IMR-90 (cell line): ENCODE data around the gene COL4A1. TPM values are rescaled to one million over a fixed set of nuclear protein-coding genes. Genes with fewer than 3 reads are reported as not detected.

Experiments used
- ATAC-seq: fragments of 200-7000 bp; cut with Tn5 transposase; 2 replicates; pipeline ENCODE4 v1.9.1; 2020; ENCODE audit warnings: low read depth, mild to moderate bottlenecking, moderate library complexity
- BruUV-seq: library from RNA; stranded (reverse); fragments of 400-500 nt; replicated peaks from 2 replicates; lab custom pipeline; 2021; lab: Mats Ljungman, UMichigan
- CTCF ChIA-PET: fragments of 300-600 bp; formaldehyde crosslinking; extraction: SDS; loops from one replicate; lab custom pipeline; 2021; ENCODE audit warnings: antibody characterized with exemption; lab: Yijun Ruan, JAX
- POLR2A ChIA-PET: fragments of 300-600 bp; sonication (Branson Sonifier 250); formaldehyde crosslinking; loops from one replicate; lab custom pipeline; 2022; ENCODE audit warnings: antibody characterized with exemption; ENCODE audit not compliant: unreplicated experiment; lab: Charles Lee
- DNase-seq: peaks from one replicate; pipeline ENCODE4 v3.0.0; 2013
- H2AFZ ChIP-seq: replicated peaks from 2 replicates; pipeline ENCODE3; 2013; ENCODE audit warnings: low read length, mild to moderate bottlenecking; ENCODE audit not compliant: poor library complexity
- H2AK5ac ChIP-seq: 2 replicates; pipeline ENCODE4 v1.6.1; 2013; ENCODE audit warnings: low read depth, low read length, inconsistent platforms
- H2AK9ac ChIP-seq: replicated peaks from 2 replicates; pipeline ENCODE3; 2013; ENCODE audit warnings: mild to moderate bottlenecking, low read depth, low read length, moderate library complexity; ENCODE audit not compliant: poor library complexity
- H2BK120ac ChIP-seq: 2 replicates; pipeline ENCODE4 v1.6.1; 2013; ENCODE audit warnings: low read depth, low read length, inconsistent platforms
- H2BK15ac ChIP-seq: 3 replicates; pipeline ENCODE4 v1.6.1; 2013; ENCODE audit warnings: low read depth, low read length, inconsistent platforms
- H2BK20ac ChIP-seq: 2 replicates; pipeline ENCODE4 v1.6.1; 2013; ENCODE audit warnings: low read depth, mild to moderate bottlenecking, inconsistent platforms, low read length, moderate library complexity
- H2BK5ac ChIP-seq: 2 replicates; pipeline ENCODE4 v1.6.1; 2013; ENCODE audit warnings: mild to moderate bottlenecking, low read depth, low read length, inconsistent platforms; ENCODE audit not compliant: poor library complexity, severe bottlenecking
- H3K14ac ChIP-seq: replicated peaks from 2 replicates; pipeline ENCODE4 v1.6.1; 2013; ENCODE audit warnings: low read depth, low read length, inconsistent platforms
- H3K18ac ChIP-seq: 2 replicates; pipeline ENCODE4 v1.6.1; 2013; ENCODE audit warnings: low read depth, low read length, control low read depth
- H3K23ac ChIP-seq: 2 replicates; pipeline ENCODE4 v1.6.1; 2013; ENCODE audit warnings: low read depth, low read length, inconsistent platforms
- H3K27ac ChIP-seq: 2 replicates; pipeline ENCODE4 v1.5.1; 2013; ENCODE audit warnings: mild to moderate bottlenecking, control low read depth, low read length; ENCODE audit not compliant: insufficient read depth
- H3K27me3 ChIP-seq: 2 replicates; pipeline ENCODE4 v1.6.1; 2013; ENCODE audit warnings: low read length; ENCODE audit not compliant: control insufficient read depth, insufficient read depth
- H3K36me3 ChIP-seq: 2 replicates; pipeline ENCODE4 v1.6.1; 2013; ENCODE audit warnings: low read length, mixed read lengths; ENCODE audit not compliant: control insufficient read depth, insufficient read depth
- H3K4ac ChIP-seq: 2 replicates; pipeline ENCODE4 v1.6.1; 2013; ENCODE audit warnings: low read depth, low read length, inconsistent platforms
- H3K4me1 ChIP-seq: 2 replicates; pipeline ENCODE4 v1.6.1; 2013; ENCODE audit warnings: low read length, mixed read lengths; ENCODE audit not compliant: control insufficient read depth, insufficient read depth
- H3K4me2 ChIP-seq: 2 replicates; pipeline ENCODE4 v1.6.1; 2013; ENCODE audit warnings: low read depth, mild to moderate bottlenecking, control low read depth, low read length, moderate library complexity
- H3K4me3 ChIP-seq: 2 replicates; pipeline ENCODE4 v1.5.1; 2013; ENCODE audit warnings: low read depth, mild to moderate bottlenecking, control low read depth, low read length, moderate library complexity; ENCODE audit not compliant: insufficient read depth
- H3K56ac ChIP-seq: 2 replicates; pipeline ENCODE4 v1.6.1; 2013; ENCODE audit warnings: low read length, inconsistent platforms; ENCODE audit not compliant: insufficient read depth; ENCODE audit errors: extremely low read depth
- H3K79me1 ChIP-seq, 2 experiments: 2 replicates each; pipeline ENCODE4 v1.6.1; 2013; ENCODE audit warnings: low read length in 2 of 2, inconsistent platforms in 1 of 2, low read depth in 1 of 2
- H3K9ac ChIP-seq: 2 replicates; pipeline ENCODE4 v1.6.1; 2013; ENCODE audit warnings: low read depth, low read length, control low read depth
- H3K9me1 ChIP-seq: 2 replicates; pipeline ENCODE4 v1.6.1; 2013; ENCODE audit warnings: low read length, inconsistent platforms; ENCODE audit not compliant: insufficient read depth
- H3K9me3 ChIP-seq: 2 replicates; pipeline ENCODE4 v1.6.1; 2013; ENCODE audit warnings: low read length; ENCODE audit not compliant: control insufficient read depth, insufficient read depth
- H4K20me1 ChIP-seq: 2 replicates; pipeline ENCODE4 v1.6.1; 2013; ENCODE audit warnings: low read length, inconsistent platforms; ENCODE audit not compliant: insufficient read depth
- H4K5ac ChIP-seq: 2 replicates; pipeline ENCODE4 v1.6.1; 2013; ENCODE audit warnings: mild to moderate bottlenecking, low read depth, low read length, control low read depth
- H4K8ac ChIP-seq, 2 experiments: 2 replicates each; pipeline ENCODE4 v1.6.1; 2013; ENCODE audit warnings: low read depth in 2 of 2, low read length in 2 of 2, control low read depth in 1 of 2, inconsistent platforms in 1 of 2
- H4K91ac ChIP-seq: 2 replicates; pipeline ENCODE4 v1.6.1; 2013; ENCODE audit warnings: low read depth, low read length, inconsistent platforms; ENCODE audit not compliant: insufficient read depth
- BHLHE40 ChIP-seq: fragments of 150-350 bp; IDR thresholded peaks from 2 replicates; pipeline ENCODE4 v1.6.1; 2016; ENCODE audit warnings: mild to moderate bottlenecking, low read depth, low read length
- CEBPB ChIP-seq: IDR thresholded peaks from 2 replicates; pipeline ENCODE4 v1.6.1; 2012; ENCODE audit warnings: low read depth, low read length, improper control_type of control experiment
- CHD1 ChIP-seq: IDR thresholded peaks from 2 replicates; pipeline ENCODE4 v1.6.1; 2012; ENCODE audit warnings: low read depth, low read length, improper control_type of control experiment
- CTCF ChIP-seq: conservative IDR thresholded peaks from 2 replicates; pipeline ENCODE4 v1.5.1; 2012; ENCODE audit warnings: mild to moderate bottlenecking, low read depth, low read length, improper control_type of control experiment
- ELK1 ChIP-seq: fragments of 150-350 bp; IDR thresholded peaks from 2 replicates; pipeline ENCODE4 v1.6.1; 2016; ENCODE audit warnings: low read depth, mild to moderate bottlenecking, low read length, moderate library complexity, borderline replicate concordance
- FOS ChIP-seq: fragments of 150-350 bp; IDR thresholded peaks from 2 replicates; pipeline ENCODE4 v1.6.1; 2016; ENCODE audit warnings: low read depth, low read length
- MAFK ChIP-seq: IDR thresholded peaks from 2 replicates; pipeline ENCODE4 v1.6.1; 2012; ENCODE audit warnings: low read depth, low read length, improper control_type of control experiment
- MAZ ChIP-seq: IDR thresholded peaks from 2 replicates; pipeline ENCODE4 v1.6.1; 2012; ENCODE audit warnings: low read depth, mild to moderate bottlenecking, low read length, improper control_type of control experiment, moderate library complexity, borderline replicate concordance
- MXI1 ChIP-seq: IDR thresholded peaks from 2 replicates; pipeline ENCODE4 v1.6.1; 2012; ENCODE audit warnings: low read depth, mild to moderate bottlenecking, low read length, moderate library complexity, borderline replicate concordance
- NFE2L2 ChIP-seq: fragments of 150-350 bp; IDR thresholded peaks from 2 replicates; pipeline ENCODE4 v1.6.1; 2016; ENCODE audit warnings: low read depth, mild to moderate bottlenecking, low read length
- POLR2A ChIP-seq: IDR thresholded peaks from 2 replicates; pipeline ENCODE4 v1.6.1; 2012; ENCODE audit warnings: mild to moderate bottlenecking, low read depth, low read length
- RAD21 ChIP-seq: IDR thresholded peaks from 2 replicates; pipeline ENCODE4 v1.6.1; 2012; ENCODE audit warnings: low read length, improper control_type of control experiment
- RCOR1 ChIP-seq: IDR thresholded peaks from 2 replicates; pipeline ENCODE4 v1.6.1; 2012; ENCODE audit warnings: mild to moderate bottlenecking, low read length, improper control_type of control experiment; ENCODE audit not compliant: insufficient replicate concordance
- RFX5 ChIP-seq: IDR thresholded peaks from 2 replicates; pipeline ENCODE4 v1.8.0; 2012; ENCODE audit warnings: low read depth, mild to moderate bottlenecking, low read length, moderate library complexity
- SMC3 ChIP-seq: fragments of 150-350 bp; IDR thresholded peaks from 2 replicates; pipeline ENCODE4 v1.6.1; 2016; ENCODE audit warnings: low read depth, mild to moderate bottlenecking, antibody characterized with exemption, low read length, moderate library complexity
- WGBS, 2 experiments: methylation state at CpG; one replicate each; pipeline versions ENCODE4 v1.1.5 to v1.1.7; 2013; ENCODE audit warnings: missing lambda C conversion rate in 2 of 2; ENCODE audit not compliant: insufficient read length in 1 of 2; ENCODE audit errors: extremely low coverage in 2 of 2; 5-methylcytosine and 5-hydroxymethylcytosine counted together
- dilution Hi-C: fragments of 300-500 bp; cut with HindIII; formaldehyde crosslinking; loops from one replicate; pipeline ENCODE4 v1.14.3; 2018; ENCODE audit warnings: low sequenced_read_pairs; ENCODE audit not compliant: unreplicated experiment
- in situ Hi-C: fragments of 300-500 bp; cut with MboI; formaldehyde crosslinking; loops from 3 replicates; pipeline ENCODE4 v1.14.3; 2019; ENCODE audit warnings: low sequenced_read_pairs, inconsistent platforms, mixed read lengths
- intact Hi-C: fragments of 100-400 bp; cut with micrococcal nuclease; formaldehyde crosslinking; loops from 2 replicates; pipeline ENCODE4 v1.10.0; 2022
- polyA plus RNA-seq, 3 experiments: library from polyadenylated mRNA; depleted of rRNA; stranded (reverse); fragments of >200 nt; gene quantifications; 2 replicates each; pipeline ENCODE4 v1.2.3, GENCODE V29; 2012; ENCODE audit warnings: low replicate concordance in 1 of 3
- total RNA-seq: library from RNA; depleted of rRNA; stranded (reverse); fragments of >200 nt; gene quantifications from 2 replicates; pipeline ENCODE4 v1.2.3, GENCODE V29; 2012
- TF ChIP-seq, protein P1 (sequence below): fragments of 150-350 bp; IDR thresholded peaks from 2 replicates; pipeline ENCODE4 v1.6.1; 2017; ENCODE audit warnings: mild to moderate bottlenecking, antibody characterized with exemption, low read length, low read depth

The COL4A1 gene
- total and polyA plus RNA-seq, 2 of the 4 experiments (the other 2 are of a cell fraction) = 230 to 337 TPM

GRCh38 chr13:110152351-110152750 is 154.6 kb downstream of the COL4A1 start:
- POLR2A ChIA-PET = no interaction called here
- no peak overlapping the region for H2BK5ac ChIP-seq

More at GRCh38 chr13:110152351-110152750, 154.6 kb downstream of the COL4A1 start:
- Histone ChIP-seq H3K27me3 (no peaks in the 10 kb centered on the region), H4K8ac (no peak overlapping the region), H3K56ac (no peak overlapping the region), H3K79me1 (peaks cover 7 to 31% of the 10 kb centered on the region in 2 experiments; a peak in 3 of 4 replicates), H2BK20ac (no peak overlapping the region), H3K4ac (no peak overlapping the region), H2AK9ac (no peak overlapping the region), H3K4me2 (no peak overlapping the region), H4K20me1 (peaks cover 5% of the 10 kb centered on the region; the same call in 1 of the 2 replicates), H3K9ac (no peak overlapping the region), H2BK15ac (no peak overlapping the region), H3K9me3 (peaks cover 5% of the 10 kb centered on the region), H4K91ac (no peak overlapping the region), H3K27ac (no peak overlapping the region), H3K18ac (no peak overlapping the region), H3K23ac (no peak overlapping the region), H3K9me1 (0 out of 2 replicates have a peak, but pooled peaks cover 4% of the 10 kb centered on the region), H3K4me3 (no peak overlapping the region), H2AK5ac (no peak overlapping the region), H4K5ac (no peak overlapping the region), H3K4me1 (peaks cover 6% of the 10 kb centered on the region; the same call in 1 of the 2 replicates), H3K36me3 (peaks cover 68% of the 10 kb centered on the region), H3K14ac (no peak overlapping the region), H2AFZ (no peak overlapping the region), H2BK120ac (no peak overlapping the region)
- WGBS, 2 experiments = 100% methylated on average over 7 of the region's 17 CpGs; no CpG with 5 or more reads in 1 of the 2 experiments
- in situ Hi-C loops (no loop called here), dilution Hi-C loops (no loop called here), intact Hi-C loops (no loop called here)
- DNase-seq = no peak
- BruUV-seq = no TSS peak
- CTCF ChIA-PET = no interaction called here
- TF ChIP-seq RFX5 = no peak
- no peak for TF ChIP-seq NFE2L2
- TF ChIP-seq CEBPB = no peak
- TF ChIP-seq RCOR1 = no peak
- TF ChIP-seq FOS = no peak
- no peak for TF ChIP-seq CTCF
- TF ChIP-seq SMC3 = no peak
- no peak for TF ChIP-seq MXI1
- TF ChIP-seq CHD1 = no peak
- no peak for TF ChIP-seq ELK1
- no peak for TF ChIP-seq BHLHE40
- TF ChIP-seq, protein P1, sequence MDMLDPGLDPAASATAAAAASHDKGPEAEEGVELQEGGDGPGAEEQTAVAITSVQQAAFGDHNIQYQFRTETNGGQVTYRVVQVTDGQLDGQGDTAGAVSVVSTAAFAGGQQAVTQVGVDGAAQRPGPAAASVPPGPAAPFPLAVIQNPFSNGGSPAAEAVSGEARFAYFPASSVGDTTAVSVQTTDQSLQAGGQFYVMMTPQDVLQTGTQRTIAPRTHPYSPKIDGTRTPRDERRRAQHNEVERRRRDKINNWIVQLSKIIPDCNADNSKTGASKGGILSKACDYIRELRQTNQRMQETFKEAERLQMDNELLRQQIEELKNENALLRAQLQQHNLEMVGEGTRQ = no peak
- TF ChIP-seq POLR2A = no peak
- no peak for TF ChIP-seq RAD21
- no peak for TF ChIP-seq MAFK
- TF ChIP-seq MAZ = no peak
- no peak for ATAC-seq
